Pancreas (tissue), 10 donors: ENCODE results near the gene CYB561A3. TPM values are rescaled to one million over a fixed set of nuclear protein-coding genes. Genes with fewer than 3 reads are reported as not detected.

Experiments used
- ATAC-seq, 4 donors: fragments of 200-7000 bp; cut with Tn5 transposase; one replicate each; pipeline versions ENCODE4 v1.8.0 to v1.9.1; 2020; ENCODE audit warnings: mild to moderate bottlenecking in 4 of 4, moderate library complexity in 4 of 4
- DNase-seq, 6 donors: peaks; one replicate each; pipeline ENCODE4 v3.0.0-alpha.2; 2020
- FAIRE-seq: peaks from 2 replicates; lab custom pipeline; 2012; peaks lifted over from hg19 to GRCh38; lab: Jason Lieb, UNC
- H3K27ac ChIP-seq, 4 donors: fragments of 200-600 bp; sonication (generic); 1 replicate in 3 of 4; 2 replicates in 1 of 4; pipeline versions ENCODE4 v1.5.0 to v1.8.0; 2020
- H3K27me3 ChIP-seq, 4 donors: fragments of 200-600 bp; one replicate each; pipeline ENCODE4 v1.8.0; 2021
- H3K36me3 ChIP-seq, 3 donors: fragments of 200-600 bp; sonication (generic) in 1 of 3; one replicate each; pipeline versions ENCODE4 v1.5.0 to v1.8.0; 2020 to 2021
- H3K4me1 ChIP-seq, 3 donors: fragments of 200-600 bp; one replicate each; pipeline ENCODE4 v1.8.0; 2021
- H3K4me3 ChIP-seq, 4 donors: fragments of 200-600 bp; sonication (generic) in 2 of 4; one replicate each; pipeline versions ENCODE4 v1.5.0 to v1.8.0; 2020 to 2021
- H3K9me3 ChIP-seq, 4 donors: fragments of 200-600 bp; one replicate each; pipeline ENCODE4 v1.8.0; 2021
- WGBS, 2 donors: extraction: QIAGEN DNeasy Blood & Tissue Kit; methylation state at CpG; one replicate each; pipeline ENCODE4 v1.1.7; 2013; 5-methylcytosine and 5-hydroxymethylcytosine counted together
- intact Hi-C, 3 donors: fragments of 100-400 bp; cut with DNase I; formaldehyde crosslinking; loops; one replicate each; pipeline versions ENCODE4 v1.11.1 to v1.14.2; 2022
- polyA plus RNA-seq, 2 donors: library from polyadenylated mRNA; stranded (reverse); fragments of 200-250 nt; gene quantifications; one replicate each; pipeline ENCODE4 v1.2.3, GENCODE V29; 2013
- total RNA-seq, 6 donors: library from RNA; stranded (reverse); fragmentation: NEBNext Ultra II Directional in 4 of 6; extraction: Animal tissue kit (Norgen Biotek cat#: 25700) in 4 of 6; gene quantifications; one replicate each; pipeline versions ENCODE4 v1.2.1 to v1.2.4, GENCODE V29; 2021 to 2023
- TF ChIP-seq, protein P1 (sequence below), 4 donors: fragments of 200-600 bp; sonication (generic) in 3 of 4; IDR thresholded peaks; one replicate each; pipeline versions ENCODE4 v1.5.0 to v1.8.0; 2021; ENCODE audit warnings: antibody characterized with exemption in 4 of 4
- donor health status: healthy with polysubstance abuse.
- donor health status: DM: no; HTN: no; CAD: no; lungs with moderate emphysema.
- donor health status: DM: no; HTN: no; CAD: no.
- donor health status: control.
- donor health status: control.
- donor health status: Bipolar disorder and iron deficiency.
- donor health status: DM: yes; HTN: yes; CAD: no.
- donor health status: DM: no; HTN: no; CAD: no.
- donor health status: DM: no; HTN: no; CAD: no.
- donor health status: DM: yes; HTN: yes; CAD: no.

The CYB561A3 gene
- total and polyA plus RNA-seq, 8 donors = 14.8 to 26.2 (median 22.1) TPM

GRCh38 chr11:61303725-61304124 is 58.0 kb downstream of the CYB561A3 start:
- TF ChIP-seq, protein P1, sequence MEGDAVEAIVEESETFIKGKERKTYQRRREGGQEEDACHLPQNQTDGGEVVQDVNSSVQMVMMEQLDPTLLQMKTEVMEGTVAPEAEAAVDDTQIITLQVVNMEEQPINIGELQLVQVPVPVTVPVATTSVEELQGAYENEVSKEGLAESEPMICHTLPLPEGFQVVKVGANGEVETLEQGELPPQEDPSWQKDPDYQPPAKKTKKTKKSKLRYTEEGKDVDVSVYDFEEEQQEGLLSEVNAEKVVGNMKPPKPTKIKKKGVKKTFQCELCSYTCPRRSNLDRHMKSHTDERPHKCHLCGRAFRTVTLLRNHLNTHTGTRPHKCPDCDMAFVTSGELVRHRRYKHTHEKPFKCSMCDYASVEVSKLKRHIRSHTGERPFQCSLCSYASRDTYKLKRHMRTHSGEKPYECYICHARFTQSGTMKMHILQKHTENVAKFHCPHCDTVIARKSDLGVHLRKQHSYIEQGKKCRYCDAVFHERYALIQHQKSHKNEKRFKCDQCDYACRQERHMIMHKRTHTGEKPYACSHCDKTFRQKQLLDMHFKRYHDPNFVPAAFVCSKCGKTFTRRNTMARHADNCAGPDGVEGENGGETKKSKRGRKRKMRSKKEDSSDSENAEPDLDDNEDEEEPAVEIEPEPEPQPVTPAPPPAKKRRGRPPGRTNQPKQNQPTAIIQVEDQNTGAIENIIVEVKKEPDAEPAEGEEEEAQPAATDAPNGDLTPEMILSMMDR (IDR thresholded peaks at IDR 0.05) = no peak
- WGBS, 2 donors = 95 to 99% methylated on average over 9 of the region's 9 CpGs
- H3K4me1 ChIP-seq = no peaks in the 10 kb centered on the region
- DNase-seq (no peak), FAIRE-seq (no peak), ATAC-seq (no peak)
- no peaks in the 10 kb centered on the region for H3K9me3 ChIP-seq
- H3K27me3 ChIP-seq = no peaks in the 10 kb centered on the region
- H3K27ac ChIP-seq = no peak overlapping the region
- peaks cover 0 to 68% (median 24%) of the 10 kb centered on the region in 3 donors for H3K36me3 ChIP-seq
- no peak overlapping the region for H3K4me3 ChIP-seq
- intact Hi-C loops = no loop called here

DNA sequence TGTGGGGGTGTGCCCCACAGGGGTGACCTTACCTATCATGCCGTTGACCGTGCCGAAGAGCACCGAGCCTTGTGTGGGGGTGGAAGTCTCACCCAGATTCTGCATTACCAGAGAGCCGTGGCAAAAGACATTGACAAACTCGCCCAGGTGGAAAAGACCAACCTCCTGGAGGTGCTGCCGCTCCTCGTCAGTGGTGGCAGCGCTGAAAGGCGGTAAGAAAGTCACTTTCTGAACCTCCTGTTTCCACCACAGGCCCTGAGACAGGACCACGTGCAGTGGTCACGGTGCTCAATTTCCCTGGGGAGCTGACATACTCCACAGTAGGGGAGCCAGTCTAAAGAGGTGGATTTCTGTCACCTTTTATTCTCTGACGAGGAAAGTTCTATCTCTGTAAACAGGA is 59.1 kb downstream of the CYB561A3 start:
- WGBS, 2 donors = 92 to 93% methylated on average over 13 of the region's 13 CpGs
- intact Hi-C loops = no loop called here
- DNase-seq (no peak), ATAC-seq (no peak), FAIRE-seq (no peak)
- Histone ChIP-seq H3K4me1 (no peaks in the 10 kb centered on the region), H3K36me3 (peaks cover 0 to 56% (median 14%) of the 10 kb centered on the region in 3 donors), H3K27me3 (no peaks in the 10 kb centered on the region), H3K9me3 (no peaks in the 10 kb centered on the region), H3K27ac (no peak overlapping the region), H3K4me3 (no peak overlapping the region)
- TF ChIP-seq, protein P1 (IDR thresholded peaks at IDR 0.05) = no peak

Other genes starting within 250 kb of the CYB561A3 start
- 10 to 100 TPM; 12.1 to 25.7 (median 17.5) TPM for gene VPS37C, start 200.5 kb downstream of the CYB561A3 start, total RNA-seq
- gene VPS37C, start 200.5 kb downstream of the CYB561A3 start, polyA plus RNA-seq = 10 to 100 TPM; 15.0 to 16.3 TPM
- gene PGA3, start 158.4 kb downstream of the CYB561A3 start, total RNA-seq = under 1 TPM in 2 of 6 donors, not detected in 4; 0.08 to 0.13 TPM
- 1 to 10 TPM in 1 of 2 donors, under 1 TPM in 1; 0.34 to 7.4 TPM for gene PGA3, start 158.4 kb downstream of the CYB561A3 start, polyA plus RNA-seq
- gene PGA4, start 139.5 kb downstream of the CYB561A3 start, total RNA-seq = 1 to 10 TPM in 4 of 6 donors, under 1 TPM in 1, not detected in 1; 0.16 to 2.9 (median 2.2) TPM
- gene PGA4, start 139.5 kb downstream of the CYB561A3 start, polyA plus RNA-seq = 1 to 10 TPM in 1 of 2 donors, under 1 TPM in 1; 0.95 to 4.6 TPM
- gene PGA5, start 120.7 kb downstream of the CYB561A3 start, total RNA-seq = under 1 TPM in 4 of 6 donors, not detected in 2; 0.31 to 0.83 (median 0.60) TPM
- under 1 TPM; 0.27 to 0.70 TPM for gene PGA5, start 120.7 kb downstream of the CYB561A3 start, polyA plus RNA-seq
- under 1 TPM; 0.16 to 0.90 (median 0.30) TPM for gene VWCE, start 66.6 kb downstream of the CYB561A3 start, total RNA-seq
- gene VWCE, start 66.6 kb downstream of the CYB561A3 start, polyA plus RNA-seq = under 1 TPM; 0.72 to 0.77 TPM
- 10 to 100 TPM; 62.8 to 84.4 (median 74.5) TPM for gene DDB1, start 28.8 kb downstream of the CYB561A3 start, total RNA-seq
- 10 to 100 TPM; 50.9 to 83.8 TPM for gene DDB1, start 28.8 kb downstream of the CYB561A3 start, polyA plus RNA-seq
- 10 to 100 TPM; 25.6 to 40.6 (median 32.9) TPM for gene TKFC, start 28.7 kb downstream of the CYB561A3 start, total RNA-seq
- gene TKFC, start 28.7 kb downstream of the CYB561A3 start, polyA plus RNA-seq = 10 to 100 TPM; 40.7 to 66.7 TPM
- gene TMEM138, start 492 bp upstream of the CYB561A3 start, total RNA-seq = 10 to 100 TPM; 10.8 to 20.4 (median 13.7) TPM
- gene TMEM138, start 492 bp upstream of the CYB561A3 start, polyA plus RNA-seq = 10 to 100 TPM; 32.8 to 39.2 TPM
- gene TMEM216, start 30.7 kb upstream of the CYB561A3 start, total RNA-seq = 1 to 10 TPM; 3.7 to 8.2 (median 6.4) TPM
- 10 to 100 TPM in 1 of 2 donors, 1 to 10 TPM in 1; 9.3 to 17.8 TPM for gene TMEM216, start 30.7 kb upstream of the CYB561A3 start, polyA plus RNA-seq
- gene CPSF7, start 68.1 kb upstream of the CYB561A3 start, total RNA-seq = 10 to 100 TPM; 25.1 to 49.7 (median 32.6) TPM
- gene CPSF7, start 68.1 kb upstream of the CYB561A3 start, polyA plus RNA-seq = 10 to 100 TPM; 57.6 to 60.4 TPM
- gene SDHAF2, start 68.2 kb upstream of the CYB561A3 start, total RNA-seq = 10 to 100 TPM; 10.1 to 15.3 (median 13.9) TPM
- gene SDHAF2, start 68.2 kb upstream of the CYB561A3 start, polyA plus RNA-seq = 10 to 100 TPM; 24.2 to 38.9 TPM
- gene LRRC10B, start 146.9 kb upstream of the CYB561A3 start, total RNA-seq = 1 to 10 TPM in 2 of 6 donors, under 1 TPM in 4; 0.28 to 1.8 (median 0.81) TPM
- 10 to 100 TPM in 1 of 2 donors, 1 to 10 TPM in 1; 3.2 to 10.2 TPM for gene LRRC10B, start 146.9 kb upstream of the CYB561A3 start, polyA plus RNA-seq
- gene SYT7, start 219.2 kb upstream of the CYB561A3 start, total RNA-seq = 10 to 100 TPM in 3 of 6 donors, 1 to 10 TPM in 3; 4.3 to 17.9 (median 8.7) TPM
- gene SYT7, start 219.2 kb upstream of the CYB561A3 start, polyA plus RNA-seq = 10 to 100 TPM; 21.0 to 59.4 TPM